KOPT-K1 (cell line): ENCODE data around the gene NLGN3.

Source experiments
- H3K27ac ChIP-seq: fragments of 200-600 bp; sonication (generic); 2 replicates; pipeline ENCODE4 v1.5.1; 2016; ENCODE audit warnings: antibody characterized with exemption, mild to moderate bottlenecking, low read depth, low read length; ENCODE audit not compliant: poor library complexity, severe bottlenecking
- H3K36me3 ChIP-seq: fragments of 200-600 bp; sonication (generic); 2 replicates; pipeline ENCODE4 v1.5.1; 2017; ENCODE audit warnings: antibody characterized with exemption, mild to moderate bottlenecking, low read length, moderate library complexity; ENCODE audit not compliant: insufficient read depth
- H3K9me3 ChIP-seq: fragments of 200-600 bp; sonication (generic); 2 replicates; pipeline ENCODE4 v1.5.1; 2017; ENCODE audit warnings: antibody characterized with exemption, low read length, mild to moderate bottlenecking; ENCODE audit not compliant: insufficient read depth, poor library complexity, severe bottlenecking

NLGN3 gene

DNA sequence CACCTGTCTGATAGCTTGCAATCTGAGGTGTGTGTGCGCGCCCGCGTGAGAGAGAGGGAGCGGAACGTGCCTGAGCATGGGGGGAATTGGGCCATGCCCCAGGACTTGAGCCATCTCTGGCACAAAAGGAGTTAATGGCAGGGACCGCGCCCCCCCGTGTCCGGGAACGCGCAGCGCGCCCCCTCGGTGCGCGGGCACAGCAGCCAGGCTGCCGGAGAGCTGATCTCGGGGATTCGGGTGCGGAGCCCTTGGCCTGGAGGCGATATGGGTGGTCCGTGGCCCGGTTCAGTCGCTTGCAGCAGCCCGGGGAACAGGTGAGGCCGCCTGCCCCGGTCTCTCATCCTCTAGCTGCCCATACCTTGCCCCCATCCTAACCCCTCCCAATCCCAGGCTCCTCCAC lies at the start of gene NLGN3:
TSS of gene NLGN3 (plus strand) at position 191 of the 400 bp plus-strand sequence. CDS start 2,909 bp downstream, outside the sequence.
- Histone ChIP-seq H3K36me3 (peaks cover 40% of the 10 kb centered on the region; the same call in 1 of the 2 replicates), H3K9me3 (no peaks in the 10 kb centered on the region), H3K27ac (no peak within 1 kb of the TSS)

DNA sequence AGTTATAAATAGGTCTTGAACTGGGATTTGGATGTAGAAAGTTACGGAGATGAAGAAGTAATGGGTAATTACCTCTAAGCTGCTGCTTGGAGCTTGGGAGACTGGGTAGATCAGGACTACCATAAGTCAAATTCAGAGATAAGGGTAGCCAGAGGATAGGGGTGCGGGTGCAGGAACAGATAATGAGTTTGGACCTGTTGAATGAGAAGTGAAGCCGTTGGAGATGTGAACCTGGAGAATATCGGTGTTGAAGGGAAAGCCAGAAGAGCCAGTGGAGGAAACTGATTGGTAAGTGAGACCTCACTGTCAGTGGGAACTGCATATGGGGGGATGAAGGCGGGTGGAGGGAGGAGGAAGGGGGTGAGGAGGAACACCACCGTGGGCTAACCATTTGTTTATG lies 49.6 kb upstream of the NLGN3 start:
- peak overlapping the region; percentile 65 for H3K27ac ChIP-seq

GRCh38 chrX:71095555-71095980 lies 49.1 kb upstream of the NLGN3 start, which contains the start of gene FOXO4:
FOXO4 (plus strand) TSS chrX:71095851; CDS start chrX:71096529, 678 bp downstream.
- Histone ChIP-seq H3K9me3 (no peaks in the 10 kb centered on the region), H3K27ac (peak within 1 kb of the TSS; percentile 65), H3K36me3 (no peaks in the 10 kb centered on the region)

More for the DNA sequence above, 49.6 kb upstream of the NLGN3 start:
- H3K9me3 ChIP-seq: no peaks in the 10 kb centered on the region
- H3K36me3 ChIP-seq: no peaks in the 10 kb centered on the region

DNA sequence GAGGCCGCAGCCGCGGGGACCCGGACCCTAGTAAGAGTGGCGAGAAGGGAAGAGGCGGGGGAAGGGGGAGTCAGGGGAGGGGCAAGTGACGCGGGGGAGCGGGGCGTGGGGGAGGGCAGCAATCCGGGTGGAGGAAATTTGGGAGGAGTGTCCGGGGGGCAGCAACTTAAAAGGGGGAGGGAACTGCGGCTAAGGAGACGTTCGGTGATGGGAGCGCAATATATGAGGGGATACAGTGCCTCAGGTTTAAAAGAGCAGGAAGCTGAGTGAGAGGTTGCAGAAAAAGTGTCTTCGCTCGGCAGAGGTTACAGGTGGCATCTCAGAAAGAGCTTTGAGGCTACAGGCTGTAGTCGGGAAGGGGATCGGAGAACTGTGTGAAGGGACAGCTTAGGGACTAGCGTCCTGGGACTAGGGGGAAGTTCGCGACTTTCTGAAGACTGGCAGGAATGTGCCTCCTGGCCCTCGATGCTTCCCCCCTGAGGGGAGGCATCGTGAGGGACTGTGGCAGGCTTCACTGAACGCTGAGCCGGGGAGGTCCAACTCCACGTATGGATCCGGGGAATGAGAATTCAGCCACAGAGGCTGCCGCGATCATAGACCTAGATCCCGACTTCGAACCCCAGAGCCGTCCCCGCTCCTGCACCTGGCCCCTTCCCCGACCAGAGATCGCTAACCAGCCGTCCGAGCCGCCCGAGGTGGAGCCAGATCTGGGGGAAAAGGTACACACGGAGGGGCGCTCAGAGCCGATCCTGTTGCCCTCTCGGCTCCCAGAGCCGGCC lies 48.5 kb upstream of the NLGN3 start:
- no peaks in the 10 kb centered on the region for H3K9me3 ChIP-seq
- H3K27ac ChIP-seq: peak overlapping the region; percentile 65
- no peaks in the 10 kb centered on the region for H3K36me3 ChIP-seq

DNA sequence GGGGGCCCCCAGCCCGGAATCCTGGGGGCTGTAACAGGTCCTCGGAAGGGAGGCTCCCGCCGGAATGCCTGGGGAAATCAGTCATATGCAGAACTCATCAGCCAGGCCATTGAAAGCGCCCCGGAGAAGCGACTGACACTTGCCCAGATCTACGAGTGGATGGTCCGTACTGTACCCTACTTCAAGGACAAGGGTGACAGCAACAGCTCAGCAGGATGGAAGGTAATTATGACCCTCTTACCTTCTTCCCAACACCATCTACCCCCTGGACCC lies 47.9 kb upstream of the NLGN3 start:
- peak overlapping the region; percentile 65 for H3K27ac ChIP-seq
- H3K36me3 ChIP-seq: no peaks in the 10 kb centered on the region
- no peaks in the 10 kb centered on the region for H3K9me3 ChIP-seq

- no peaks in the 10 kb centered on the region for H3K9me3 ChIP-seq
- peak overlapping the region; percentile 35 for H3K27ac ChIP-seq
- H3K36me3 ChIP-seq: no peaks in the 10 kb centered on the region
Observed at GRCh38 chrX:71098302-71098701, 46.3 kb upstream of the NLGN3 start.

DNA sequence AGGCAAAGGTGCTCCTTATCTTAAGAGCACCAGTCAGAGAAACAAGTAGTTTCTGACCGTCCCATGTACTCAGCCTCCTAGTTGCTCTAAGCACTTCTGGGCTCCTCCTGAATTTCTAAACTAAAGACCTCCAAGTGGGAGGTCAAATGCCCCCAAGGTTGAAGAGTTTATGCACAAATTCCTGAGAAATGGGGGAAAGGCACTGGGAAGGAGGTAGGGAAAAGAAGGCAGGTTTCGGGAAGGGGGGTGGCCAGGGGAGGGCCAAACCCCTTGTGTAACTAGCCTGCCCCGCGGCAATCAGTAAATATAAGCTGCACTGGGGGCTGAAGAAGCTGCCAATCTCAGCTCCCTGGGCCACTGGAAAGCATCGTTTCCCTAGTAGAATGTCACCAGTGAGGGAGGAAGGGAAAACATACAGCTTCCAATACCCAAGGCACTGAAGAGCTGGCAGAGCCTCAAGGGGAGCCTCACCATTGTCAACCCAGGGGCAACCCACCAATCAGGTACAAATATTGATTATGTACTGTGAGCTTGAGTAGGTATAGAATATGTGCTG lies 45.6 kb upstream of the NLGN3 start:
- Histone ChIP-seq H3K36me3 (no peaks in the 10 kb centered on the region), H3K27ac (peak overlapping the region; percentile 35), H3K9me3 (no peaks in the 10 kb centered on the region)

DNA sequence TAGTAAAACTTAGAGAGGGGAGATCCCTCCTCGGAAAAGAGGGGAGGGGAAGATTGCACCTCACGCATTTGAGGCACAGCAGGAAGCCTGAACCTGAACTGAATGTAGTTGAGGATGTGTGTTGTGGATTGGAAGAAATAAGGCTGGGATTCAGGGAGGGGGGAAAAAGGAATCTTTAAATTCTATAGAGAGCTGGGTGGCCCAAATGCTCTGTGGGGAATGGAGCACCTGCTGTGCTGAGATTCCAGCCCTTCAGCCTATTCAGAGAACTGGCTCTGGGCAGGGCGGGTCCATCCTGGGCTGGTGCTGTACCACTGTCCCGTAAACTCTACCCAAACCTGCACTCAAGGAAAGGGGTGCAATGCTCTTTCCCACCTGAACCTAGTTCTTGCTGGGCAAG lies 44.9 kb upstream of the NLGN3 start:
- Histone ChIP-seq H3K9me3 (no peaks in the 10 kb centered on the region), H3K36me3 (no peaks in the 10 kb centered on the region), H3K27ac (peak overlapping the region; percentile 18)

DNA sequence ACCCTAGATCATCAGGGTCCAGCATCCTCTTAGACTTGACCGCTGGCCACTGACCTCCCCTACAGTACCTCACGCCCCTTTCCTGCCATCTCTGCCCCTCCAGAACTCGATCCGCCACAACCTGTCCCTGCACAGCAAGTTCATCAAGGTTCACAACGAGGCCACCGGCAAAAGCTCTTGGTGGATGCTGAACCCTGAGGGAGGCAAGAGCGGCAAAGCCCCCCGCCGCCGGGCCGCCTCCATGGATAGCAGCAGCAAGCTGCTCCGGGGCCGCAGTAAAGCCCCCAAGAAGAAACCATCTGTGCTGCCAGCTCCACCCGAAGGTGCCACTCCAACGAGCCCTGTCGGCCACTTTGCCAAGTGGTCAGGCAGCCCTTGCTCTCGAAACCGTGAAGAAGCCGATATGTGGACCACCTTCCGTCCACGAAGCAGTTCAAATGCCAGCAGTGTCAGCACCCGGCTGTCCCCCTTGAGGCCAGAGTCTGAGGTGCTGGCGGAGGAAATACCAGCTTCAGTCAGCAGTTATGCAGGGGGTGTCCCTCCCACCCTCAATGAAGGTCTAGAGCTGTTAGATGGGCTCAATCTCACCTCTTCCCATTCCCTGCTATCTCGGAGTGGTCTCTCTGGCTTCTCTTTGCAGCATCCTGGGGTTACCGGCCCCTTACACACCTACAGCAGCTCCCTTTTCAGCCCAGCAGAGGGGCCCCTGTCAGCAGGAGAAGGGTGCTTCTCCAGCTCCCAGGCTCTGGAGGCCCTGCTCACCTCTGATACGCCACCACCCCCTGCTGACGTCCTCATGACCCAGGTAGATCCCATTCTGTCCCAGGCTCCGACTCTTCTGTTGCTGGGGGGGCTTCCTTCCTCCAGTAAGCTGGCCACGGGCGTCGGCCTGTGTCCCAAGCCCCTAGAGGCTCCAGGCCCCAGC lies 43.8 kb upstream of the NLGN3 start:
- Histone ChIP-seq H3K9me3 (no peaks in the 10 kb centered on the region), H3K36me3 (no peaks in the 10 kb centered on the region), H3K27ac (peak overlapping the region; percentile 99)

DNA sequence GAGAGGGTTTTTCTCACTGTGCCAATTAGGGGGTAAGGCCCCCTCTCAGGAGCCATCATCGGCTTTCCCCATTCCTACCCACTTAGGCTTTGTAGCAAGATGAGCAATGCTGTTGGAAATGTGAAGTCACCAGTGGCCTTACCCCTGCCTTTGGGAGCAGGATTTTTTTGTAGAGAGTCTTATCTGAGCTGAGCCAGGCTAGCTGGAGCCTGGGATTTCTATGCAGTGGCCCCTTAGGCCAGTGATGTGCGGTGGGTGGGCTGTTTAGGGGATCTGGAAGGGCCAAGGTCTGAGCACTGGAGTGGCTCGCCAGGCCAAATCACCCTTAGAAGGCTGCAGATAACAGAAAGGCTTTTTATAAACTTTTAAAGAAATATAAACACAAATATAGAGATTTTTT lies 42.3 kb upstream of the NLGN3 start:
- Histone ChIP-seq H3K27ac (peak overlapping the region; percentile 99), H3K9me3 (no peaks in the 10 kb centered on the region), H3K36me3 (peaks cover 9% of the 10 kb centered on the region)

- Histone ChIP-seq H3K9me3 (no peaks in the 10 kb centered on the region), H3K36me3 (peaks cover 19% of the 10 kb centered on the region), H3K27ac (peak overlapping the region; percentile 99)
Observed at GRCh38 chrX:71103110-71103983, 41.3 kb upstream of the NLGN3 start.

DNA sequence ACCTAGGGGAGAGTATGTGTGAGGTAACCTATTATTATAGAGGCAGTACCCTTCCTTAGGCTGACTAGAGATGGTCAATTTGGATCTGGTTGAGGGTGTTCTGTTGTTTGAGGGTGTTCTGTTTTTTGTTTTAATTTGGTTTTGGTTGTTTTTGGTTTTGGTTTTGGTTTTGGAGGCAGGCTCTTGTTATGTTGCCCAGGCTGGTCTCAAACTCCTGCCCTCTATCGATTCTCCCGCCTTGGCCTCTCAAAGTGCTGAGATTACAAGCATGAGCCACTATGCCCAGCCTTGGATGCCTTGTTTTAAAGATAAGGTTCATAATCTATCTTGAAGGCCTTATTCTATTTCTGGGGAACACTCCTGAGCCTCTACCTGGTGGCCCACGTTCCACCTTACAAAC lies 39.0 kb upstream of the NLGN3 start:
- Histone ChIP-seq H3K27ac (peak overlapping the region; percentile 99), H3K9me3 (no peaks in the 10 kb centered on the region), H3K36me3 (peaks cover 42% of the 10 kb centered on the region)

DNA sequence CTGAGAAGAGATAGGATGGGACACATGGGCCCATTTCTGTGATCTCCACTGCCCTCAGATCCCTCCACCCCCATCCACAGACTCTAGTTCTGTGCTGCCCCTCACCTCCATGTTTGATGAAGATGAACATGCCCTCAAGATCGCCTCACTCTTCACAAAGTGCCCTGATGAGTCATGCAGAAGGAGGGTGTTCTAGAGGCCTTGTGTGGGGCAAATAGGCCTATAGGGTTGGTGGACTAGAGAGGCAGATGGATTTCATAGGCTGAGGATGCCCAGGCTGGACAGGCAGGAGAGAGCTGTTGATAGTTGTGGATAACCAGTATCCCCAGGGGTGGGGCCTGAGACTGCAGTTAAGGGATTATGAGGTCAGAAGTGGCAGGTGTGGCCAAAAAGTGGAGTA lies 38.2 kb upstream of the NLGN3 start, which contains the start of gene CXorf65:
TSS of gene CXorf65 (minus strand) at position 314 of the 400 bp plus-strand sequence. CDS start at position 130, 184 bp downstream.
- H3K36me3 ChIP-seq: peaks cover 43% of the 10 kb centered on the region
- no peaks in the 10 kb centered on the region for H3K9me3 ChIP-seq
- peak within 1 kb of the TSS; percentile 99 for H3K27ac ChIP-seq

GRCh38 chrX:71107245-71107644 lies 37.4 kb upstream of the NLGN3 start:
- Histone ChIP-seq H3K36me3 (peaks cover 43% of the 10 kb centered on the region), H3K9me3 (no peaks in the 10 kb centered on the region), H3K27ac (peak overlapping the region; percentile 99)
